Measurements from ENCODE around the gene NIPBL.

The NIPBL gene

GRCh38 chr5:36885566-36886485 lies 9.3 kb downstream of the NIPBL start:
- TF ChIP-seq CTCF (IDR thresholded peaks at IDR 0.05): no peak
- H3K4me1 ChIP-seq: no peaks in the 10 kb centered on the region

DNA sequence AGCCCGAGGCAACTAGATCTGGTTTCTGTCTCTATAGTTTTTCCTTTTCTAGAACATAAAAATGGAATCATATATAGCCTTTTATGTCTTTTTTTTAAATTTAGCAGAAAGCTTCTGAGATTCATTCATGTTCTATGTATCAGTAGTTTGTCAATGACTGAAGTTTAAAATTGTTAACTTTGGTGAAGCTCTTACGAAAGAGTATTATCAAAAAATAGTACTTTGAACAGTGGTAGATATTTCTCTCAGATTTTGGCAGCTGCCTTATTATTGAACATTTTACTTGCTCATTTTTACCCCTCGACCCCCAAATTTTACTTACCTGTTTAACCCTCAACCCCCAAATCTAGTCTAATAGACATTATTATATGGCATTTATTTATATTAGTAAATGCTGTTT lies 10.2 kb downstream of the NIPBL start:
- H2AFZ ChIP-seq: no peak overlapping the region
- no peak overlapping the region for H3K9ac ChIP-seq
- no peaks in the 10 kb centered on the region for H3K36me3 ChIP-seq (ENCODE audit: control insufficient read depth, insufficient read depth, low read length)
- H3K4me3 ChIP-seq (ENCODE audit: low read depth, low read length): no peak overlapping the region
- peaks cover 70% of the 10 kb centered on the region for H3K79me2 ChIP-seq
- peaks cover 5% of the 10 kb centered on the region for H3K4me1 ChIP-seq
- no peak for TF ChIP-seq CTCF (IDR thresholded peaks at IDR 0.05)
- no peak overlapping the region for H3K4me2 ChIP-seq (ENCODE audit: low read length)
- H3K9me3 ChIP-seq (ENCODE audit: control insufficient read depth, low read length): no peaks in the 10 kb centered on the region
- no peak overlapping the region for H3K27ac ChIP-seq
- H3K27me3 ChIP-seq (ENCODE audit: control insufficient read depth, insufficient read depth, low read length): no peaks in the 10 kb centered on the region

More at GRCh38 chr5:36885566-36886485, 9.3 kb downstream of the NIPBL start:
- Histone ChIP-seq H3K9ac (no peak overlapping the region), H3K4me3 (ENCODE audit: low read depth, low read length) (no peak overlapping the region), H3K4me2 (ENCODE audit: low read length) (no peak overlapping the region), H3K27me3 (ENCODE audit: control insufficient read depth, insufficient read depth, low read length) (no peaks in the 10 kb centered on the region), H3K79me2 (peaks cover 64% of the 10 kb centered on the region), H3K9me3 (ENCODE audit: control insufficient read depth, low read length) (no peaks in the 10 kb centered on the region), H3K27ac (no peak overlapping the region), H2AFZ (no peak overlapping the region), H3K36me3 (ENCODE audit: control insufficient read depth, insufficient read depth, low read length) (no peaks in the 10 kb centered on the region)

DNA sequence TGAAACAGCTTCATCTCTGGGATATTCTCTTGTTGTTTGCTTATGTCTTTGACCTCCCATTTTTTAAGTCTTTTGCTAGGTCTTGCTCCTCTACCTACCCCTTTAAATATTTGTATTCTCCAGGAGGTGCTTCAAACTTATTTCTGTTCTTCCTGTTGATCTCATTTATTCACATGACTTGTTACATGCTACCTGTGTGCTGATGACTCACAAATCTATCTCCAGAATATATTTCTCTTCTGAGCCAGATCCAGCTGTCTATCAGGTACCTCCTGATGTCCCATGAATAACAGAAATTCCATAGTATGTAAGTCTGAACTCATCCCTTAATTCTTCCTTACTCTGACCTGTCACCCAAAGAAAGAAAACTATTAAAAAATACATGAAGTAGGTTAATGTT lies 11.0 kb downstream of the NIPBL start:
- Histone ChIP-seq H3K4me2 (ENCODE audit: low read length) (no peak overlapping the region), H3K27ac (no peak overlapping the region), H3K36me3 (ENCODE audit: control insufficient read depth, insufficient read depth, low read length) (no peaks in the 10 kb centered on the region), H3K4me3 (ENCODE audit: low read depth, low read length) (no peak overlapping the region), H3K79me2 (peaks cover 68% of the 10 kb centered on the region), H2AFZ (no peak overlapping the region), H3K9ac (no peak overlapping the region), H3K27me3 (ENCODE audit: control insufficient read depth, insufficient read depth, low read length) (no peaks in the 10 kb centered on the region), H3K9me3 (ENCODE audit: control insufficient read depth, low read length) (no peaks in the 10 kb centered on the region), H3K4me1 (peaks cover 5% of the 10 kb centered on the region)
- no peak for TF ChIP-seq CTCF (IDR thresholded peaks at IDR 0.05)

DNA sequence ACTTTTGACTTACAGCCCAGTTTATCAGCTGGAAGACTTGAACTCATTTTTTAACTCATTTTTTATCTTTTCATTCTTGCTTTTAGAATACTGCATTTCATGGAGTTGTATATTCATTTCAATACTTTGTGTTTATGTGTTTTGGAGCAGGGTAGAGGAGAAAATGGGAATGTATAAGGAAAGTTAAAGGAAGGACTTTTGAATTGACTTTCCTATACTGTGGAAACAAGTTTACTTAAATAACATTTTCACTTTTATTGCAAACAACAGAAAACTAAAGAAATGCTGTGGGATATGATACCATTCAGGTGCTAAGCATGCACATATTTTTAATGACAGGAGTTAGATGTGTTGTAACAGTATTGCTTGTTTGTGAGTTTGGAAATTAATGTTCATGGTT lies 11.7 kb downstream of the NIPBL start:
- H3K9ac ChIP-seq: no peak overlapping the region
- no peak overlapping the region for H3K27ac ChIP-seq
- no peak overlapping the region for H3K4me3 ChIP-seq (ENCODE audit: low read depth, low read length)
- peaks cover 71% of the 10 kb centered on the region for H3K79me2 ChIP-seq
- TF ChIP-seq CTCF (IDR thresholded peaks at IDR 0.05): no peak
- H3K36me3 ChIP-seq (ENCODE audit: control insufficient read depth, insufficient read depth, low read length): no peaks in the 10 kb centered on the region
- no peak overlapping the region for H3K4me2 ChIP-seq (ENCODE audit: low read length)
- no peaks in the 10 kb centered on the region for H3K9me3 ChIP-seq (ENCODE audit: control insufficient read depth, low read length)
- H2AFZ ChIP-seq: no peak overlapping the region
- H3K4me1 ChIP-seq: peaks cover 5% of the 10 kb centered on the region
- no peaks in the 10 kb centered on the region for H3K27me3 ChIP-seq (ENCODE audit: control insufficient read depth, insufficient read depth, low read length)

DNA sequence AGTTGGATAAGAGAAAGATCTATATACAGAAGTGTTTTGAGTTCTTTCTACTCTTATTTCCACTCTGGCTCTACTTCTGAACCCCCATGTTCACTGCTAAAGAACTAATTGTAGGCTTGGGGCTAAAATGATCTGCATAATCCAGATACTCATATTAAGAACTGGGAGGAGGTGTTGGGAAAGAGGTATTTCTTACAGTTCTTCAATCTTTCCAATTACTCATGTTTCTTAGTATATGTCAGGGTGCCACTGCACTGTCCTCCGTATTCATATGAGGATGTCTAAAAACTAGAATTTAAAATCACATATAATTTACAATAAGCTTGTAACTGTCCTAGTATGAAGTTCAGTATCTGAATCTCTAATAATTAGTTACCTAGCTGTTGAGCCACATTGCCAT lies 12.7 kb downstream of the NIPBL start:
- no peak overlapping the region for H3K4me2 ChIP-seq (ENCODE audit: low read length)
- no peaks in the 10 kb centered on the region for H3K36me3 ChIP-seq (ENCODE audit: control insufficient read depth, insufficient read depth, low read length)
- H3K9ac ChIP-seq: no peak overlapping the region
- H3K4me1 ChIP-seq: peaks cover 9% of the 10 kb centered on the region
- no peaks in the 10 kb centered on the region for H3K9me3 ChIP-seq (ENCODE audit: control insufficient read depth, low read length)
- no peak for TF ChIP-seq CTCF (IDR thresholded peaks at IDR 0.05)
- peaks cover 68% of the 10 kb centered on the region for H3K79me2 ChIP-seq
- no peaks in the 10 kb centered on the region for H3K27me3 ChIP-seq (ENCODE audit: control insufficient read depth, insufficient read depth, low read length)
- H3K4me3 ChIP-seq (ENCODE audit: low read depth, low read length): no peak overlapping the region
- H3K27ac ChIP-seq: no peak overlapping the region
- H2AFZ ChIP-seq: no peak overlapping the region

All from parathyroid adenoma (tissue), 2 donors.